HG03439 (cell line): ENCODE measurements around the gene MRPS18A.
"Not testable (repeated sequence)": the region's sequence is repeated elsewhere in the genome, so short reads cannot be mapped to it uniquely, and the experiment has no call there.

Experiments used
- ATAC-seq: cut with Tn5 transposase; IDR thresholded peaks from one replicate; pipeline ENCODE4 v1.9.1; 2021; ENCODE audit warnings: mild to moderate bottlenecking, moderate library complexity; ENCODE audit not compliant: unreplicated experiment

MRPS18A gene

GRCh38 chr6:43717822-43718221, 30.2 kb upstream of the MRPS18A start:
- ATAC-seq, result no peak

- ATAC-seq, result no peak
These were observed 29.8 kb upstream of the MRPS18A start for GRCh38 chr6:43717389-43717788.

GRCh38 chr6:43716099-43716498, 28.5 kb upstream of the MRPS18A start:
- no peak for ATAC-seq

GRCh38 chr6:43715056-43715788, 27.6 kb upstream of the MRPS18A start:
- peak; percentile 88 for ATAC-seq

GRCh38 chr6:43714311-43715055, 26.9 kb upstream of the MRPS18A start:
- ATAC-seq, result peak; percentile 17

- no peak for ATAC-seq
These were observed 26.2 kb upstream of the MRPS18A start for GRCh38 chr6:43713643-43714310.

- ATAC-seq, result no peak
These were observed 25.0 kb upstream of the MRPS18A start for GRCh38 chr6:43712579-43712978.

GRCh38 chr6:43710576-43710975, 23.0 kb upstream of the MRPS18A start:
- no peak for ATAC-seq

GRCh38 chr6:43709654-43710303, 22.2 kb upstream of the MRPS18A start:
- no peak for ATAC-seq

- ATAC-seq, result no peak
These were observed 21.5 kb upstream of the MRPS18A start for GRCh38 chr6:43708860-43709653.

- no peak for ATAC-seq
These were observed 20.2 kb upstream of the MRPS18A start for GRCh38 chr6:43707767-43708166.

- ATAC-seq, result no peak
These were observed 19.7 kb upstream of the MRPS18A start for GRCh38 chr6:43707269-43707668.

GRCh38 chr6:43706788-43707187, 19.2 kb upstream of the MRPS18A start:
- no peak for ATAC-seq

GRCh38 chr6:43705996-43706395, 18.4 kb upstream of the MRPS18A start:
- no peak for ATAC-seq

- no peak for ATAC-seq
These were observed 16.2 kb upstream of the MRPS18A start for GRCh38 chr6:43703512-43704429.

- no peak for ATAC-seq
These were observed 15.2 kb upstream of the MRPS18A start for GRCh38 chr6:43702534-43703440.

- ATAC-seq, result no peak
These were observed 14.6 kb upstream of the MRPS18A start for GRCh38 chr6:43702171-43702533.

GRCh38 chr6:43700939-43701560, 13.5 kb upstream of the MRPS18A start:
- not testable (repeated sequence) for ATAC-seq
